ENCODE data around the gene DCUN1D4.

The DCUN1D4 gene

DNA sequence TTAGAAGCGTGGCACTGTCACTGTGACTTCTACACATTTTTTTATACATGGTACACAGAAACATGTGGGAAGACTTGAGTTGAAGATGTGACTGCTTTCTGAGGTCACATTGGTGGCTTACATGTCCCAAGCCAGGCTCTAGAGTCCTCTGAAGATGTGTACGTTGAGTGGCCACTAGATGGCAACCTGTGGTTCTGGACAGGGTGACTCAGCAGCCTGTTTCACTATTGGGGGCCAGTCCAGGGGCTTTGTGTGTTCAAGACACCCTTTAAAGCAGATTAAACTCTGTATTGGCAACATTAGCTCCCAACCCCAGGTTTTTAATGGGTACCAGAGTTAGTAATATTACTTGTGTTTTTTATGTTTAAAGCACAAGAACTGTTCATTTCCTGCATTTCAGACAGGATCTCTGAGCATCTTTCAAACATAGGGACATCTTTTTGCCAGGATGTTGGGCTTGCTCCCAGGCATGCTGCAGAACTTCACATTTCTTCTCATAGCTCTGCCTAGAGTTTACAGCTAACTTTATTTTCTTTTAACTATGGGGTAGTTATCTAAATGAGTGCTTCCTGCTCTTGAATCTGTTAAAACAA lies 53.0 kb downstream of the DCUN1D4 start:
- Histone ChIP-seq H3K36me3 (ENCODE audit: control insufficient read depth in 1 of 2, insufficient read depth in 2 of 2, low read length in 2 of 2) (peaks cover 16 to 18% of the 10 kb centered on the region in 2 donors), H3K27me3 (ENCODE audit: low read depth, low read length) (no peaks in the 10 kb centered on the region), H3K4me1 (ENCODE audit: control insufficient read depth in 1 of 2, insufficient read depth in 2 of 2, low read length in 2 of 2) (peaks cover 0 to 7% of the 10 kb centered on the region in 2 donors), H3K27ac (ENCODE audit: low read length) (no peak overlapping the region), H3K4me3 (ENCODE audit: low read depth in 1 of 2, low read length in 2 of 2) (no peak overlapping the region), H3K9me3 (ENCODE audit: control insufficient read depth in 1 of 2, low read length in 2 of 2) (no peaks in the 10 kb centered on the region)

GRCh38 chr4:51901363-51901762 lies 58.4 kb downstream of the DCUN1D4 start:
- Histone ChIP-seq H3K36me3 (ENCODE audit: control insufficient read depth in 1 of 2, insufficient read depth in 2 of 2, low read length in 2 of 2) (peaks cover 6 to 35% of the 10 kb centered on the region in 2 donors), H3K4me1 (ENCODE audit: control insufficient read depth in 1 of 2, insufficient read depth in 2 of 2, low read length in 2 of 2) (no peaks in the 10 kb centered on the region), H3K9me3 (ENCODE audit: control insufficient read depth in 1 of 2, low read length in 2 of 2) (no peaks in the 10 kb centered on the region), H3K4me3 (ENCODE audit: low read depth in 1 of 2, low read length in 2 of 2) (no peak overlapping the region), H3K27ac (ENCODE audit: low read length) (no peak overlapping the region), H3K27me3 (ENCODE audit: low read depth, low read length) (no peaks in the 10 kb centered on the region)

- Histone ChIP-seq H3K27ac (ENCODE audit: low read length) (no peak overlapping the region), H3K4me1 (ENCODE audit: control insufficient read depth in 1 of 2, insufficient read depth in 2 of 2, low read length in 2 of 2) (no peaks in the 10 kb centered on the region), H3K36me3 (ENCODE audit: control insufficient read depth in 1 of 2, insufficient read depth in 2 of 2, low read length in 2 of 2) (peaks cover 16 to 46% of the 10 kb centered on the region in 2 donors), H3K27me3 (ENCODE audit: low read depth, low read length) (no peaks in the 10 kb centered on the region), H3K9me3 (ENCODE audit: control insufficient read depth in 1 of 2, low read length in 2 of 2) (no peaks in the 10 kb centered on the region), H3K4me3 (ENCODE audit: low read depth in 1 of 2, low read length in 2 of 2) (no peak overlapping the region)
These were observed 63.4 kb downstream of the DCUN1D4 start for GRCh38 chr4:51906167-51906958.

- Histone ChIP-seq H3K9me3 (ENCODE audit: control insufficient read depth in 1 of 2, low read length in 2 of 2) (no peaks in the 10 kb centered on the region), H3K27me3 (ENCODE audit: low read depth, low read length) (no peaks in the 10 kb centered on the region), H3K27ac (ENCODE audit: low read length) (no peak overlapping the region), H3K36me3 (ENCODE audit: control insufficient read depth in 1 of 2, insufficient read depth in 2 of 2, low read length in 2 of 2) (peaks cover 19 to 43% of the 10 kb centered on the region in 2 donors), H3K4me1 (ENCODE audit: control insufficient read depth in 1 of 2, insufficient read depth in 2 of 2, low read length in 2 of 2) (no peaks in the 10 kb centered on the region), H3K4me3 (ENCODE audit: low read depth in 1 of 2, low read length in 2 of 2) (no peak overlapping the region)
These were observed 64.2 kb downstream of the DCUN1D4 start for GRCh38 chr4:51907006-51907669.

GRCh38 chr4:51909236-51909703 lies 66.3 kb downstream of the DCUN1D4 start:
- Histone ChIP-seq H3K9me3 (ENCODE audit: control insufficient read depth in 1 of 2, low read length in 2 of 2) (no peaks in the 10 kb centered on the region), H3K4me3 (ENCODE audit: low read depth in 1 of 2, low read length in 2 of 2) (no peak overlapping the region), H3K27ac (ENCODE audit: low read length) (peak overlapping the region; percentile 46), H3K36me3 (ENCODE audit: control insufficient read depth in 1 of 2, insufficient read depth in 2 of 2, low read length in 2 of 2) (peaks cover 25 to 51% of the 10 kb centered on the region in 2 donors), H3K4me1 (ENCODE audit: control insufficient read depth in 1 of 2, insufficient read depth in 2 of 2, low read length in 2 of 2) (no peaks in the 10 kb centered on the region), H3K27me3 (ENCODE audit: low read depth, low read length) (no peaks in the 10 kb centered on the region)

GRCh38 chr4:51918251-51918650 lies 75.3 kb downstream of the DCUN1D4 start:
- H3K36me3 ChIP-seq (ENCODE audit: control insufficient read depth in 1 of 2, insufficient read depth in 2 of 2, low read length in 2 of 2) = peaks cover 16 to 35% of the 10 kb centered on the region in 2 donors
- H3K9me3 ChIP-seq (ENCODE audit: control insufficient read depth in 1 of 2, low read length in 2 of 2) = peaks cover 0 to 3% of the 10 kb centered on the region in 2 donors
- H3K27me3 ChIP-seq (ENCODE audit: low read depth, low read length) = no peaks in the 10 kb centered on the region
- no peaks in the 10 kb centered on the region for H3K4me1 ChIP-seq (ENCODE audit: control insufficient read depth in 1 of 2, insufficient read depth in 2 of 2, low read length in 2 of 2)
- H3K27ac ChIP-seq (ENCODE audit: low read length) = no peak overlapping the region
- no peak overlapping the region for H3K4me3 ChIP-seq (ENCODE audit: low read depth in 1 of 2, low read length in 2 of 2)

- no peak overlapping the region for H3K4me3 ChIP-seq (ENCODE audit: low read depth in 1 of 2, low read length in 2 of 2)
- peaks cover 0 to 3% of the 10 kb centered on the region in 2 donors for H3K9me3 ChIP-seq (ENCODE audit: control insufficient read depth in 1 of 2, low read length in 2 of 2)
These were observed 80.4 kb downstream of the DCUN1D4 start for GRCh38 chr4:51923343-51923742.

DNA sequence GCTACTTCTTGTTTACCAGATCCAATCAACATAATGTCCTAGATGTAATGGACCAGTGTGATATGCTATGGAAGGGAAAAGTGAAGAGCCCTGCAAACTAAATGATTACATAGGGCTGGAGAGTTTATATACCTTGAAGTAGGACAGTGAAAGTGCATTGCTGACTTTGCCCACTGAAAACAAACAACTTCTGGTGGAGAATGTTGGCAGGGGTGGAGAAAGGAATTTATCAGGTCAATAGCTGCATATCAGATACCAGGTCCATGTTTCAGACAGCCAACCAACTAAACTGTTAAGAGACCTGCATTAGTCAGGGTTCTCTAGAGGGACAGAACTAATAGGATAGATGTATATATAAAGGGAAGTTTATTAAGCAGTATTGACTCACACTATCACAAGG lies 82.4 kb downstream of the DCUN1D4 start:
- Histone ChIP-seq H3K4me3 (ENCODE audit: low read depth in 1 of 2, low read length in 2 of 2) (no peak overlapping the region), H3K9me3 (ENCODE audit: control insufficient read depth in 1 of 2, low read length in 2 of 2) (peaks cover 0 to 3% of the 10 kb centered on the region in 2 donors), H3K27me3 (ENCODE audit: low read depth, low read length) (no peaks in the 10 kb centered on the region)

More at GRCh38 chr4:51923343-51923742, 80.4 kb downstream of the DCUN1D4 start:
- H3K36me3 ChIP-seq (ENCODE audit: control insufficient read depth in 1 of 2, insufficient read depth in 2 of 2, low read length in 2 of 2) = peaks cover 0 to 4% of the 10 kb centered on the region in 2 donors
- H3K4me1 ChIP-seq (ENCODE audit: control insufficient read depth in 1 of 2, insufficient read depth in 2 of 2, low read length in 2 of 2) = no peaks in the 10 kb centered on the region
- H3K27ac ChIP-seq (ENCODE audit: low read length) = no peak overlapping the region
- no peaks in the 10 kb centered on the region for H3K27me3 ChIP-seq (ENCODE audit: low read depth, low read length)

GRCh38 chr4:51930557-51930956 lies 87.6 kb downstream of the DCUN1D4 start:
- no peaks in the 10 kb centered on the region for H3K36me3 ChIP-seq (ENCODE audit: control insufficient read depth in 1 of 2, insufficient read depth in 2 of 2, low read length in 2 of 2)
- H3K4me1 ChIP-seq (ENCODE audit: control insufficient read depth in 1 of 2, insufficient read depth in 2 of 2, low read length in 2 of 2) = no peaks in the 10 kb centered on the region
- no peaks in the 10 kb centered on the region for H3K9me3 ChIP-seq (ENCODE audit: control insufficient read depth in 1 of 2, low read length in 2 of 2)
- no peaks in the 10 kb centered on the region for H3K27me3 ChIP-seq (ENCODE audit: low read depth, low read length)
- no peak overlapping the region for H3K27ac ChIP-seq (ENCODE audit: low read length)
- no peak overlapping the region for H3K4me3 ChIP-seq (ENCODE audit: low read depth in 1 of 2, low read length in 2 of 2)

More for the DNA sequence above, 82.4 kb downstream of the DCUN1D4 start:
- H3K4me1 ChIP-seq (ENCODE audit: control insufficient read depth in 1 of 2, insufficient read depth in 2 of 2, low read length in 2 of 2) = no peaks in the 10 kb centered on the region
- no peaks in the 10 kb centered on the region for H3K36me3 ChIP-seq (ENCODE audit: control insufficient read depth in 1 of 2, insufficient read depth in 2 of 2, low read length in 2 of 2)
- H3K27ac ChIP-seq (ENCODE audit: low read length) = no peak overlapping the region

DNA sequence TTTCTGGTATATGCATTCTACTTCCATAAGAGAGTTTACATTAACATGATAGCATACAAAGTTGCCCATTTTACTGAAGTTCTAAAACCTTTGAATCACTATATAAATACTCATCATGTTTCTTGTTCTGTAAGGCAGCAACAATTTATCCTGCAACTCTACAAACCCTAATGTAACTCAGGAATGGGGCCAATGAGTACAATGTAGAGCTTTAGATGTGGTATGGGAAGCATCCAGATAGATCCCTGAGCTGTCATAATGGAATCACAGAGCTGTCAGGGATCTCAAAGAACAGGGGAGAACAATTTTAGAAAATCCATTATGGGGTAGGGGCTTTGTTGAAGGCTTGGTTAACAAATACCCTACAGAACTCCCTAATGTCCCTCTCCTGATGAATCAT lies 88.5 kb downstream of the DCUN1D4 start:
- no peaks in the 10 kb centered on the region for H3K27me3 ChIP-seq (ENCODE audit: low read depth, low read length)
- H3K4me1 ChIP-seq (ENCODE audit: control insufficient read depth in 1 of 2, insufficient read depth in 2 of 2, low read length in 2 of 2) = no peaks in the 10 kb centered on the region
- no peak overlapping the region for H3K27ac ChIP-seq (ENCODE audit: low read length)
- no peaks in the 10 kb centered on the region for H3K9me3 ChIP-seq (ENCODE audit: control insufficient read depth in 1 of 2, low read length in 2 of 2)
- no peak overlapping the region for H3K4me3 ChIP-seq (ENCODE audit: low read depth in 1 of 2, low read length in 2 of 2)
- no peaks in the 10 kb centered on the region for H3K36me3 ChIP-seq (ENCODE audit: control insufficient read depth in 1 of 2, insufficient read depth in 2 of 2, low read length in 2 of 2)

DNA sequence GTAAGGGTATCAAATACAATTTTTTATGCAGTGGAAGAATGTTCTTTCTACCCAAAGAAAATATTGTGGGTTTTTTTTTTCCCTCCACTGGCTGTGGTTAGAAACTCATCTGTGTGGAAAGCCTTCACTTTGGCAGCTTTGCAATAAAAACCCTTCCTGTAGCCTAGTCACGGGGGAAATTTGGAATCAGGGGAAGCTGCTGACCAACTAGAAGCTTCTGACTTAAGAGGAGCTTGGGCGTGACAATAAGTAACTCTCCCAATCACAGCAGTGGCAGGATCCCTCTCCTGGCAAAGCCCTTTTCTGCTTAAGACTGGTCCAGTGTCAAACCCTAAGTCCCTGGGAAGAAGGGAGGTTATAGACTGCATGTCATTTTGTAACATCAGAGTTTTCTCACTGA lies 89.3 kb downstream of the DCUN1D4 start:
- Histone ChIP-seq H3K27ac (ENCODE audit: low read length) (no peak overlapping the region), H3K4me1 (ENCODE audit: control insufficient read depth in 1 of 2, insufficient read depth in 2 of 2, low read length in 2 of 2) (no peaks in the 10 kb centered on the region), H3K27me3 (ENCODE audit: low read depth, low read length) (no peaks in the 10 kb centered on the region), H3K9me3 (ENCODE audit: control insufficient read depth in 1 of 2, low read length in 2 of 2) (no peaks in the 10 kb centered on the region), H3K4me3 (ENCODE audit: low read depth in 1 of 2, low read length in 2 of 2) (no peak overlapping the region), H3K36me3 (ENCODE audit: control insufficient read depth in 1 of 2, insufficient read depth in 2 of 2, low read length in 2 of 2) (no peaks in the 10 kb centered on the region)

Data from muscle layer of duodenum (tissue), 2 donors.